WTC11 (cell line): Measurements from ENCODE around the gene AP3D1. TPM values are rescaled to one million over a fixed set of nuclear protein-coding genes. Genes with fewer than 3 reads are reported as not detected.
"Not testable (repeated sequence)": the region's sequence is repeated elsewhere in the genome, so short reads cannot be mapped to it uniquely, and the experiment has no call there.

Experiments
- ATAC-seq: fragments of 200-7000 bp; cut with Tn5 transposase; 2 replicates; pipeline ENCODE4 v1.10.0; 2021; ENCODE audit warnings: mild to moderate bottlenecking, moderate library complexity
- CTCF ChIA-PET: fragments of 300-600 bp; sonication (Branson Sonifier 250); formaldehyde crosslinking; loops from one replicate; lab custom pipeline; 2021; ENCODE audit warnings: antibody characterized with exemption; lab: Charles Lee
- POLR2A ChIA-PET: fragments of 350-600 bp; sonication (Branson Sonifier 250); formaldehyde crosslinking; loops from one replicate; lab custom pipeline; 2021; ENCODE audit warnings: antibody characterized with exemption; lab: Charles Lee
- DNase-seq: peaks from one replicate; pipeline ENCODE4 v3.0.0; 2021; ENCODE audit warnings: low spot score
- H3K27ac Mint-ChIP-seq: 2 replicates; pipeline ENCODE4 v1.8.0; 2021; ENCODE audit warnings: mixed read lengths
- H3K27me3 Mint-ChIP-seq: 2 replicates; pipeline ENCODE4 v1.8.0; 2021; ENCODE audit warnings: low read depth, mild to moderate bottlenecking, moderate library complexity, mixed read lengths
- H3K36me3 Mint-ChIP-seq: 2 replicates; pipeline ENCODE4 v1.8.0; 2021; ENCODE audit warnings: mixed read lengths
- H3K4me1 Mint-ChIP-seq: 2 replicates; pipeline ENCODE4 v1.8.0; 2022; ENCODE audit warnings: mixed read lengths
- H3K4me3 Mint-ChIP-seq: 2 replicates; pipeline ENCODE4 v1.8.0; 2021; ENCODE audit warnings: mild to moderate bottlenecking, moderate library complexity, mixed read lengths
- H3K9me3 Mint-ChIP-seq: 2 replicates; pipeline ENCODE4 v1.8.0; 2021; ENCODE audit warnings: mixed read lengths
- CREM ChIP-seq: sonication (generic); formaldehyde crosslinking; IDR thresholded peaks from 2 replicates; pipeline ENCODE4 v1.8.1; 2022; ENCODE audit warnings: mild to moderate bottlenecking, missing genetic modification reagents, moderate library complexity
- E2F1 ChIP-seq: sonication (generic); formaldehyde crosslinking; IDR thresholded peaks from 2 replicates; pipeline ENCODE4 v1.8.0; 2022; ENCODE audit warnings: mild to moderate bottlenecking, missing genetic modification reagents
- MYBL2 ChIP-seq: sonication (generic); formaldehyde crosslinking; IDR thresholded peaks from 2 replicates; pipeline ENCODE4 v1.8.1; 2023; ENCODE audit warnings: mild to moderate bottlenecking, moderate library complexity, missing genetic modification reagents
- NR2C2 ChIP-seq: sonication (generic); formaldehyde crosslinking; IDR thresholded peaks from 2 replicates; pipeline ENCODE4 v1.8.0; 2022; ENCODE audit warnings: mild to moderate bottlenecking, missing genetic modification reagents
- SMAD3 ChIP-seq: sonication (generic); formaldehyde crosslinking; IDR thresholded peaks from 2 replicates; pipeline ENCODE4 v1.8.0; 2022; ENCODE audit warnings: missing genetic modification reagents, mild to moderate bottlenecking, borderline replicate concordance
- SMAD4 ChIP-seq: sonication (generic); formaldehyde crosslinking; IDR thresholded peaks from 2 replicates; pipeline ENCODE4 v1.8.0; 2022; ENCODE audit warnings: mild to moderate bottlenecking, missing genetic modification reagents
- TEAD1 ChIP-seq: sonication (generic); formaldehyde crosslinking; IDR thresholded peaks from 2 replicates; pipeline ENCODE4 v1.8.0; 2022; ENCODE audit warnings: mild to moderate bottlenecking, missing genetic modification reagents
- TEAD4 ChIP-seq: sonication (generic); formaldehyde crosslinking; IDR thresholded peaks from 2 replicates; pipeline ENCODE4 v1.8.0; 2022; ENCODE audit warnings: mild to moderate bottlenecking, missing genetic modification reagents
- ZNF121 ChIP-seq: sonication (generic); formaldehyde crosslinking; IDR thresholded peaks from 2 replicates; pipeline ENCODE4 v1.8.0; 2023; ENCODE audit warnings: missing genetic modification reagents
- ZNF317 ChIP-seq: sonication (generic); formaldehyde crosslinking; IDR thresholded peaks from 2 replicates; pipeline ENCODE4 v1.8.1; 2023; ENCODE audit warnings: low read depth, mild to moderate bottlenecking, moderate library complexity, missing genetic modification reagents, borderline replicate concordance
- ZSCAN18 ChIP-seq: fragments of 250-450 bp; sonication (Bioruptor Pico); IDR thresholded peaks from 2 replicates; pipeline ENCODE4 v2.1.2; 2022; ENCODE audit warnings: mild to moderate bottlenecking, moderate library complexity
- total RNA-seq: library from RNA; stranded (reverse); gene quantifications from 3 replicates; pipeline ENCODE4 v1.2.3, GENCODE V29; 2021
- TF ChIP-seq, protein P1 (sequence below): fragments of 250-450 bp; sonication (Bioruptor Pico); conservative IDR thresholded peaks from 2 replicates; pipeline ENCODE4 v1.9.0; 2021; ENCODE audit warnings: mild to moderate bottlenecking
- TF ChIP-seq, protein P2 (sequence below): sonication (generic); formaldehyde crosslinking; IDR thresholded peaks from 2 replicates; pipeline ENCODE4 v1.8.0; 2022; ENCODE audit warnings: mild to moderate bottlenecking, missing genetic modification reagents
- TF ChIP-seq, protein P3 (sequence below): sonication (generic); formaldehyde crosslinking; IDR thresholded peaks from 2 replicates; pipeline ENCODE4 v1.8.1; 2022; ENCODE audit warnings: mild to moderate bottlenecking, moderate library complexity, missing genetic modification reagents
- TF ChIP-seq, protein P4 (sequence below): sonication (generic); formaldehyde crosslinking; IDR thresholded peaks from 2 replicates; pipeline ENCODE4 v1.8.0; 2023; ENCODE audit warnings: mild to moderate bottlenecking, missing genetic modification reagents
- TF ChIP-seq, protein P5 (sequence below): fragments of 250-450 bp; sonication (Bioruptor Pico); IDR thresholded peaks from 2 replicates; pipeline ENCODE4 v1.9.0; 2021; ENCODE audit warnings: mild to moderate bottlenecking

The AP3D1 gene
- total RNA-seq, 1 experiment from 2014 or later, result 190 TPM

- H3K27ac Mint-ChIP-seq, DNase-seq, H3K36me3 Mint-ChIP-seq: not testable (repeated sequence)
- CTCF ChIA-PET, result interaction anchor here (0.6 to 0.7 kb wide), 2 partner anchors 40 to 87 kb away, joined by 3 to 4 read pairs; no protein-coding TSS in a partner anchor
- peak; percentile 51; the same call in 1 of the 2 replicates for TF ChIP-seq ZNF121 (CRISPR knock-in tag)
- TF ChIP-seq, all 79 proteins: peak for 1; not testable (repeated sequence) for 78
- not testable (repeated sequence) for ATAC-seq, H3K9me3 Mint-ChIP-seq, H3K4me3 Mint-ChIP-seq, H3K27me3 Mint-ChIP-seq
- H3K4me1 Mint-ChIP-seq, result peaks cover 24% of the 10 kb centered on the region
- POLR2A ChIA-PET, result interaction anchor here (0.7 kb wide), 1 partner anchor 254 kb away, joined by 10 read pairs; no protein-coding TSS in a partner anchor
These were observed 59.3 kb downstream of the AP3D1 start for GRCh38 chr19:2091926-2092525.

- H3K4me3 Mint-ChIP-seq, result no peak overlapping the region
- CTCF ChIA-PET, result no interaction called here
- POLR2A ChIA-PET, result no interaction called here
- no peaks in the 10 kb centered on the region for H3K36me3 Mint-ChIP-seq
- TF ChIP-seq CREM (CRISPR knock-in tag), result no peak
- TF ChIP-seq, protein P1, sequence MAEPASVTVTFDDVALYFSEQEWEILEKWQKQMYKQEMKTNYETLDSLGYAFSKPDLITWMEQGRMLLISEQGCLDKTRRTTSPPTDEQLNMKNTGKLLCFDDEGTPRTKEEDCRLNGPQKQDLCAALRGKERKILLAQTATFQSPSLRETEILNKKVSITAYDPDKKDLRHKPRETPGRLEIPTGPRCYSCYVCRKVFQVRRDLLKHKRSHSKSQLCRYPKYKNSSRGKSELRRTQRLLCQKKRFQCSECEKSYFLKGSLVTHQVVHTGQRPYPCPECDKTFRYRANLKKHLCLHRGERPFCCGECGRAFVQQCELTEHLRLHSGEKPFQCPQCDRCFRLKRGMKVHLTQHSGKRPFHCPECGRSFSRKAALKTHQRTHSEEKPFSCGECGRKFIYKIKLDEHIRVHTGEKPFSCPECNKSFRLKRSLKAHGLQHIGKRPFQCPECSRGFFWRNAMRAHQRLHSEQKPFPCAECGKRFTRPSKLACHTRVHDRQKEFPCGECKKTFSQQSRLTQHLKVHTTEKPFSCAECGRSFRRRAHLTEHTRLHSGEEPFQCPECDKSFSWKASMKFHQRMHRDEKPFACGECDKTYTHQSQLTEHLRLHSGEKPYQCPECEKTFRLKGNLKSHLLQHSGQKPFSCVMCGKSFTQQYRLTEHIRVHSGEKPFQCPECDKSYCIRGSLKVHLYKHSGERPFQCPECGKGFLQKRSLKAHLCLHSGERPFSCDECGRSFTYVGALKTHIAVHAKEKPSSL (CRISPR knock-in tag), result no peak
- TF ChIP-seq, protein P2, sequence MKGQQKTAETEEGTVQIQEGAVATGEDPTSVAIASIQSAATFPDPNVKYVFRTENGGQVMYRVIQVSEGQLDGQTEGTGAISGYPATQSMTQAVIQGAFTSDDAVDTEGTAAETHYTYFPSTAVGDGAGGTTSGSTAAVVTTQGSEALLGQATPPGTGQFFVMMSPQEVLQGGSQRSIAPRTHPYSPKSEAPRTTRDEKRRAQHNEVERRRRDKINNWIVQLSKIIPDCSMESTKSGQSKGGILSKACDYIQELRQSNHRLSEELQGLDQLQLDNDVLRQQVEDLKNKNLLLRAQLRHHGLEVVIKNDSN (CRISPR knock-in tag), result no peak
- TF ChIP-seq, protein P3, sequence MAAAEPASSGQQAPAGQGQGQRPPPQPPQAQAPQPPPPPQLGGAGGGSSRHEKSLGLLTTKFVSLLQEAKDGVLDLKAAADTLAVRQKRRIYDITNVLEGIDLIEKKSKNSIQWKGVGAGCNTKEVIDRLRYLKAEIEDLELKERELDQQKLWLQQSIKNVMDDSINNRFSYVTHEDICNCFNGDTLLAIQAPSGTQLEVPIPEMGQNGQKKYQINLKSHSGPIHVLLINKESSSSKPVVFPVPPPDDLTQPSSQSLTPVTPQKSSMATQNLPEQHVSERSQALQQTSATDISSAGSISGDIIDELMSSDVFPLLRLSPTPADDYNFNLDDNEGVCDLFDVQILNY (CRISPR knock-in tag), result no peak
- no peak for TF ChIP-seq E2F1 (CRISPR knock-in tag)
- TF ChIP-seq, protein P4, sequence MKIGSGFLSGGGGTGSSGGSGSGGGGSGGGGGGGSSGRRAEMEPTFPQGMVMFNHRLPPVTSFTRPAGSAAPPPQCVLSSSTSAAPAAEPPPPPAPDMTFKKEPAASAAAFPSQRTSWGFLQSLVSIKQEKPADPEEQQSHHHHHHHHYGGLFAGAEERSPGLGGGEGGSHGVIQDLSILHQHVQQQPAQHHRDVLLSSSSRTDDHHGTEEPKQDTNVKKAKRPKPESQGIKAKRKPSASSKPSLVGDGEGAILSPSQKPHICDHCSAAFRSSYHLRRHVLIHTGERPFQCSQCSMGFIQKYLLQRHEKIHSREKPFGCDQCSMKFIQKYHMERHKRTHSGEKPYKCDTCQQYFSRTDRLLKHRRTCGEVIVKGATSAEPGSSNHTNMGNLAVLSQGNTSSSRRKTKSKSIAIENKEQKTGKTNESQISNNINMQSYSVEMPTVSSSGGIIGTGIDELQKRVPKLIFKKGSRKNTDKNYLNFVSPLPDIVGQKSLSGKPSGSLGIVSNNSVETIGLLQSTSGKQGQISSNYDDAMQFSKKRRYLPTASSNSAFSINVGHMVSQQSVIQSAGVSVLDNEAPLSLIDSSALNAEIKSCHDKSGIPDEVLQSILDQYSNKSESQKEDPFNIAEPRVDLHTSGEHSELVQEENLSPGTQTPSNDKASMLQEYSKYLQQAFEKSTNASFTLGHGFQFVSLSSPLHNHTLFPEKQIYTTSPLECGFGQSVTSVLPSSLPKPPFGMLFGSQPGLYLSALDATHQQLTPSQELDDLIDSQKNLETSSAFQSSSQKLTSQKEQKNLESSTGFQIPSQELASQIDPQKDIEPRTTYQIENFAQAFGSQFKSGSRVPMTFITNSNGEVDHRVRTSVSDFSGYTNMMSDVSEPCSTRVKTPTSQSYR, result no peak
- TF ChIP-seq, all 79 proteins: peak for 0
- peak overlapping the region; percentile 92 for H3K27ac Mint-ChIP-seq
- H3K9me3 Mint-ChIP-seq, result no peaks in the 10 kb centered on the region
- no peak for ATAC-seq
- no peaks in the 10 kb centered on the region for H3K27me3 Mint-ChIP-seq
- peaks cover 25% of the 10 kb centered on the region for H3K4me1 Mint-ChIP-seq
- no peak for DNase-seq
These were observed 61.7 kb downstream of the AP3D1 start for GRCh38 chr19:2089727-2090053.

- no peak for ATAC-seq
- peak overlapping the region; percentile 92 for H3K27ac Mint-ChIP-seq
- no peak overlapping the region for H3K4me3 Mint-ChIP-seq
- H3K36me3 Mint-ChIP-seq, result no peaks in the 10 kb centered on the region
- CTCF ChIA-PET, result interaction anchor here (0.6 kb wide), 1 partner anchor 159 kb away, joined by 3 read pairs; no protein-coding TSS in a partner anchor
- no peaks in the 10 kb centered on the region for H3K9me3 Mint-ChIP-seq
- no peak for TF ChIP-seq TEAD4 (CRISPR knock-in tag)
- TF ChIP-seq, protein P5, sequence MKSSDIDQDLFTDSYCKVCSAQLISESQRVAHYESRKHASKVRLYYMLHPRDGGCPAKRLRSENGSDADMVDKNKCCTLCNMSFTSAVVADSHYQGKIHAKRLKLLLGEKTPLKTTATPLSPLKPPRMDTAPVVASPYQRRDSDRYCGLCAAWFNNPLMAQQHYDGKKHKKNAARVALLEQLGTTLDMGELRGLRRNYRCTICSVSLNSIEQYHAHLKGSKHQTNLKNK (CRISPR knock-in tag), result no peak
- no peak for TF ChIP-seq ZNF317 (CRISPR knock-in tag)
- TF ChIP-seq NR2C2, result no peak
- no peak for TF ChIP-seq MYBL2
- TF ChIP-seq SMAD4 (CRISPR knock-in tag), result no peak
- no peak for TF ChIP-seq SMAD3
- TF ChIP-seq TEAD1 (CRISPR knock-in tag), result no peak
- no peak for TF ChIP-seq ZSCAN18 (CRISPR knock-in tag)
- POLR2A ChIA-PET, result no interaction called here
- DNase-seq, result no peak
- peaks cover 23% of the 10 kb centered on the region for H3K4me1 Mint-ChIP-seq
- no peaks in the 10 kb centered on the region for H3K27me3 Mint-ChIP-seq
These were observed 62.2 kb downstream of the AP3D1 start for GRCh38 chr19:2089001-2089711.
